A673 (cell line): ENCODE measurements around the gene NR6A1.

ENCODE experiments used
- EZH2 ChIP-seq: fragments of 200-600 bp; sonication (generic); IDR thresholded peaks from 2 replicates; pipeline ENCODE4 v1.6.1; 2017; ENCODE audit warnings: borderline replicate concordance, low read depth, mild to moderate bottlenecking, mixed read lengths, antibody characterized with exemption, low read length; ENCODE audit not compliant: poor library complexity, severe bottlenecking
- TF ChIP-seq, protein P1 (sequence below): fragments of 300-800, 200-600 bp; sonication (generic); conservative IDR thresholded peaks from 2 replicates; pipeline ENCODE4 v1.5.1; 2017; ENCODE audit warnings: low read depth, mild to moderate bottlenecking, antibody characterized with exemption, low read length, moderate library complexity, mixed read lengths

DNA sequence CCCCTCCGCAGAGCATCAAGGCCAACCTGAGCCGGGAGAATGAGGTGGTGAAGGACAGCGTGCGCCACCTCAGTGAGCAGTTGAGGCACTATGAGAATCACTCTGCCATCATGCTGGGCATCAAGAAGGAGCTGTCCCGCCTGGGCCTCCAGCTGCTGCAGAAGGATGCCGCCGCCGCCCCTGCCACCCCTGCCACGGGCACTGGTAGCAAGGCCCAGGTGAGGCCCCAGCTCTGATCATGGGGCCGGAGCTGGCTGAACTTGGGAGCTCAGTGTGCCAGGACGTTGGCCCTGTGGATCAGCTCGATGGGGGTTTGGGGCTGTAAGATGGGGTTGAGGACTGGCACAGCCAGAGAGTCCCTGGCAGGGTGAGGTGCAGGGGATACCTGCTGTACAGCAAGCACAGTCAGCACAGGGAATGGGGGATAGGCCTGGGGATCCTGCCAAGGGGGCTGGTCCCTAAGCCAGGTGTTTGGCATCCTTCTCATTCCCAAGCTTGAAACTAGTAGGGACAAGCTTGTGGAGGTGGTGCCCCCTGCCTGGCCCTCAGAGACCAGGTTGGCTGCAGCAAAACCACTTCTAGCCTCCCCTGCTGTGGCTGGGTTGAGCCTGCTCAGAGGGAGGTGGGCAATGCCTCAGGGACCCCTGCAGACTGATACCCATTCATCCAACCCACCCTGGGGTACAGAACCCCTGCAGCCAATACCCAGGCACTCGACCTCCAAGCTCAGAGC is 28.3 kb upstream of the NR6A1 start:
- TF ChIP-seq, protein P1, sequence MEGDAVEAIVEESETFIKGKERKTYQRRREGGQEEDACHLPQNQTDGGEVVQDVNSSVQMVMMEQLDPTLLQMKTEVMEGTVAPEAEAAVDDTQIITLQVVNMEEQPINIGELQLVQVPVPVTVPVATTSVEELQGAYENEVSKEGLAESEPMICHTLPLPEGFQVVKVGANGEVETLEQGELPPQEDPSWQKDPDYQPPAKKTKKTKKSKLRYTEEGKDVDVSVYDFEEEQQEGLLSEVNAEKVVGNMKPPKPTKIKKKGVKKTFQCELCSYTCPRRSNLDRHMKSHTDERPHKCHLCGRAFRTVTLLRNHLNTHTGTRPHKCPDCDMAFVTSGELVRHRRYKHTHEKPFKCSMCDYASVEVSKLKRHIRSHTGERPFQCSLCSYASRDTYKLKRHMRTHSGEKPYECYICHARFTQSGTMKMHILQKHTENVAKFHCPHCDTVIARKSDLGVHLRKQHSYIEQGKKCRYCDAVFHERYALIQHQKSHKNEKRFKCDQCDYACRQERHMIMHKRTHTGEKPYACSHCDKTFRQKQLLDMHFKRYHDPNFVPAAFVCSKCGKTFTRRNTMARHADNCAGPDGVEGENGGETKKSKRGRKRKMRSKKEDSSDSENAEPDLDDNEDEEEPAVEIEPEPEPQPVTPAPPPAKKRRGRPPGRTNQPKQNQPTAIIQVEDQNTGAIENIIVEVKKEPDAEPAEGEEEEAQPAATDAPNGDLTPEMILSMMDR = no peak
- TF ChIP-seq EZH2 = no peak
